Mammary epithelial cell (primary cell): Measurements from ENCODE around the gene C2orf78.

Source experiments
- EZH2 ChIP-seq: IDR thresholded peaks from 2 replicates; pipeline ENCODE4 v1.6.1; 2012; ENCODE audit warnings: low read length, inconsistent platforms, borderline replicate concordance
- TF ChIP-seq, protein P1 (sequence below), 2 donors: IDR thresholded peaks in 1 of 2; conservative IDR thresholded peaks in 1 of 2; 2 replicates each; pipeline ENCODE4 v1.5.1; 2011 to 2012; ENCODE audit warnings: inconsistent platforms in 2 of 2, low read length in 2 of 2, mild to moderate bottlenecking in 2 of 2, control low read depth in 1 of 2, low read depth in 1 of 2; ENCODE audit not compliant: insufficient read depth in 1 of 2; ENCODE audit errors: extremely low read depth in 1 of 2

DNA sequence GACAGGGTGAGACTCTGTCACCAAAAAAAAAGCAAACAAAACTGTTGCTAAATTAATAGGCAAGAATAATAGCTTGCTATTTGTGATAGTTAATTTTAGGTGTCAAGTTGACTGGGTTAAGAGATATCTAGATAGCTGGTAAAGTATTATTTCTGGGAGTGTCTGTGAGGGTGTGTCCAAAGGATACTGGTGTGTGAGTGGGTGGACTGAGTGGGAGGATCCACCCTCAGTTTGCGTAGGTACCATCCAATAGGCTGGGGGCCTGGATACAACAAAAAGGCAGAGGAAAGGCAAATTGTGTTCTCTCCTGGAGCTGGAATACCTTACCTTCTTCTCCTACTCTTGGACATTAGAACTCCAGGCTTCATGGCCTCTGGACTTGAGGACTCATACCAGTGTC is 19.0 kb upstream of the C2orf78 start:
- TF ChIP-seq EZH2: no peak
- TF ChIP-seq, protein P1, sequence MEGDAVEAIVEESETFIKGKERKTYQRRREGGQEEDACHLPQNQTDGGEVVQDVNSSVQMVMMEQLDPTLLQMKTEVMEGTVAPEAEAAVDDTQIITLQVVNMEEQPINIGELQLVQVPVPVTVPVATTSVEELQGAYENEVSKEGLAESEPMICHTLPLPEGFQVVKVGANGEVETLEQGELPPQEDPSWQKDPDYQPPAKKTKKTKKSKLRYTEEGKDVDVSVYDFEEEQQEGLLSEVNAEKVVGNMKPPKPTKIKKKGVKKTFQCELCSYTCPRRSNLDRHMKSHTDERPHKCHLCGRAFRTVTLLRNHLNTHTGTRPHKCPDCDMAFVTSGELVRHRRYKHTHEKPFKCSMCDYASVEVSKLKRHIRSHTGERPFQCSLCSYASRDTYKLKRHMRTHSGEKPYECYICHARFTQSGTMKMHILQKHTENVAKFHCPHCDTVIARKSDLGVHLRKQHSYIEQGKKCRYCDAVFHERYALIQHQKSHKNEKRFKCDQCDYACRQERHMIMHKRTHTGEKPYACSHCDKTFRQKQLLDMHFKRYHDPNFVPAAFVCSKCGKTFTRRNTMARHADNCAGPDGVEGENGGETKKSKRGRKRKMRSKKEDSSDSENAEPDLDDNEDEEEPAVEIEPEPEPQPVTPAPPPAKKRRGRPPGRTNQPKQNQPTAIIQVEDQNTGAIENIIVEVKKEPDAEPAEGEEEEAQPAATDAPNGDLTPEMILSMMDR (conservative IDR thresholded peaks at IDR 0.05 in 1 of 2, IDR thresholded peaks at IDR 0.05 in 1 of 2; ENCODE audit: extremely low read depth in 1 of 2, insufficient read depth in 1 of 2, low read depth in 1 of 2, low read length in 2 of 2): no peak
